ENCODE measurements around the gene SFXN3.
A peak's percentile ranks its signal among the peaks of the same experiment; 100 is the strongest.

Gene SFXN3

GRCh38 chr10:101061624-101062231 lies 30.7 kb downstream of the SFXN3 start, which contains the start of gene KAZALD1:
Gene KAZALD1, plus strand, starts transcription at chr10:101061989. Its CDS starts 604 bp downstream, at chr10:101062593.
- no peak for DNase-seq

GRCh38 chr10:101062232-101063049 lies 31.4 kb downstream of the SFXN3 start:
- peak; percentile 29 for DNase-seq

GRCh38 chr10:101063050-101063525 lies 32.1 kb downstream of the SFXN3 start:
- no peak for DNase-seq

- DNase-seq = no peak
These were observed 32.7 kb downstream of the SFXN3 start for GRCh38 chr10:101063548-101064414.

- no peak for DNase-seq
These were observed 33.5 kb downstream of the SFXN3 start for GRCh38 chr10:101064415-101065030.

- DNase-seq = no peak
These were observed 34.6 kb downstream of the SFXN3 start for GRCh38 chr10:101065481-101066145.

- peak; percentile 9 for DNase-seq
These were observed 35.3 kb downstream of the SFXN3 start for GRCh38 chr10:101066146-101066895.

- DNase-seq = no peak
These were observed 35.9 kb downstream of the SFXN3 start for GRCh38 chr10:101066896-101067355.

GRCh38 chr10:101067356-101068083 lies 36.5 kb downstream of the SFXN3 start:
- DNase-seq = peak; percentile 35

- DNase-seq = no peak
These were observed 38.4 kb downstream of the SFXN3 start for GRCh38 chr10:101069441-101069840.

- DNase-seq = no peak
These were observed 39.1 kb downstream of the SFXN3 start for GRCh38 chr10:101070098-101070497.

GRCh38 chr10:101071267-101071884 lies 40.3 kb downstream of the SFXN3 start:
- DNase-seq = no peak

GRCh38 chr10:101071885-101072433 lies 40.9 kb downstream of the SFXN3 start:
- DNase-seq = no peak

GRCh38 chr10:101072923-101073322 lies 41.9 kb downstream of the SFXN3 start:
- DNase-seq = no peak

- DNase-seq = no peak
These were observed 42.6 kb downstream of the SFXN3 start for GRCh38 chr10:101073631-101074030.

GRCh38 chr10:101075775-101076174 lies 44.7 kb downstream of the SFXN3 start:
- DNase-seq = no peak

- DNase-seq = no peak
These were observed 45.6 kb downstream of the SFXN3 start for GRCh38 chr10:101076630-101077029.

- DNase-seq = no peak
These were observed 48.8 kb downstream of the SFXN3 start for GRCh38 chr10:101079874-101080273.

Measured in DMS79 (cell line).